T-helper 9 cell (primary cell): Measurements from ENCODE around the gene OCEL1.
A peak's percentile ranks its signal among the peaks of the same experiment; 100 is the strongest.

ENCODE experiments used
- DNase-seq: peaks from one replicate; pipeline ENCODE4 v3.0.0-alpha.2; 2020

Gene OCEL1

GRCh38 chr19:17240826-17241399 is 14.9 kb downstream of the OCEL1 start:
- no peak for DNase-seq

- DNase-seq = no peak
Observed at GRCh38 chr19:17242431-17243208, 16.6 kb downstream of the OCEL1 start.

- DNase-seq = no peak
Observed at GRCh38 chr19:17243211-17243829, 17.3 kb downstream of the OCEL1 start.

- DNase-seq = no peak
Observed at GRCh38 chr19:17243830-17244617, 18.0 kb downstream of the OCEL1 start.

- DNase-seq = no peak
Observed at GRCh38 chr19:17244618-17245534, 18.9 kb downstream of the OCEL1 start.

- DNase-seq = no peak
Observed at GRCh38 chr19:17245535-17245984, 19.5 kb downstream of the OCEL1 start, which contains the start of gene NR2F6. Gene NR2F6, minus strand, starts transcription at chr19:17245919. Its CDS starts 699 bp downstream, at chr19:17245220.

- no peak for DNase-seq
Observed at GRCh38 chr19:17246681-17247425, 20.8 kb downstream of the OCEL1 start.

- no peak for DNase-seq
Observed at GRCh38 chr19:17248011-17248776, 22.2 kb downstream of the OCEL1 start.

- no peak for DNase-seq
Observed at GRCh38 chr19:17249887-17250548, 24.0 kb downstream of the OCEL1 start.

- DNase-seq = no peak
Observed at GRCh38 chr19:17254636-17255035, 28.6 kb downstream of the OCEL1 start.

- no peak for DNase-seq
Observed at GRCh38 chr19:17255150-17255621, 29.2 kb downstream of the OCEL1 start.

- DNase-seq = no peak
Observed at GRCh38 chr19:17256130-17256529, 30.1 kb downstream of the OCEL1 start.

GRCh38 chr19:17259118-17259780 is 33.2 kb downstream of the OCEL1 start:
- no peak for DNase-seq

- DNase-seq = no peak
Observed at GRCh38 chr19:17259934-17260333, 33.9 kb downstream of the OCEL1 start.

GRCh38 chr19:17260842-17261325 is 34.9 kb downstream of the OCEL1 start:
- peak; percentile 92 for DNase-seq

- no peak for DNase-seq
Observed at GRCh38 chr19:17262557-17262956, 36.5 kb downstream of the OCEL1 start.

GRCh38 chr19:17263712-17264640 is 38.0 kb downstream of the OCEL1 start:
- DNase-seq = no peak

- no peak for DNase-seq
Observed at GRCh38 chr19:17264641-17264979, 38.6 kb downstream of the OCEL1 start, which contains the start of gene USHBP1. Gene USHBP1, minus strand, starts transcription at chr19:17264745. Its CDS starts 446 bp downstream, at chr19:17264299.
